GM10266 (cell line): ENCODE data around the gene TGFBI.

Experiments used
- DNase-seq: peaks from one replicate; pipeline ENCODE4 v3.0.0; 2012; ENCODE audit errors: extremely low spot score
- CTCF ChIP-seq: IDR thresholded peaks from 2 replicates; pipeline ENCODE4 v1.5.1; 2012; ENCODE audit warnings: mild to moderate bottlenecking, low read depth; ENCODE audit not compliant: control insufficient read depth, insufficient read depth; ENCODE audit errors: missing control alignments

Gene TGFBI

GRCh38 chr5:135996611-135997010 lies 32.2 kb upstream of the TGFBI start:
- DNase-seq = no peak
- no peak for TF ChIP-seq CTCF

- no peak for DNase-seq
- TF ChIP-seq CTCF = no peak
Observed at GRCh38 chr5:135997673-135998335, 31.0 kb upstream of the TGFBI start.

GRCh38 chr5:135998889-135999288 lies 29.9 kb upstream of the TGFBI start:
- no peak for TF ChIP-seq CTCF
- DNase-seq = no peak

GRCh38 chr5:135999406-136000139 lies 29.2 kb upstream of the TGFBI start:
- TF ChIP-seq CTCF = no peak
- DNase-seq = no peak

- no peak for TF ChIP-seq CTCF
- DNase-seq = no peak
Observed at GRCh38 chr5:136000147-136000546, 28.6 kb upstream of the TGFBI start.

- no peak for DNase-seq
- TF ChIP-seq CTCF = no peak
Observed at GRCh38 chr5:136000932-136001331, 27.9 kb upstream of the TGFBI start.

- no peak for TF ChIP-seq CTCF
- no peak for DNase-seq
Observed at GRCh38 chr5:136001466-136001981, 27.3 kb upstream of the TGFBI start.
